ENCODE data around the gene MAP4. TPM values are rescaled to one million over a fixed set of nuclear protein-coding genes. Genes with fewer than 3 reads are reported as not detected.

Gene MAP4
- total and polyA plus RNA-seq, 2 donors (not counting 3 experiments of a cell fraction or from before 2014, with no cell fraction given): 121 to 290 TPM

- ChIA-PET POLR2A (no interaction called here), CTCF (interaction anchor here (0.9 to 1.5 kb wide), 5 partner anchors 9 to 258 kb away, joined by 3 to 4 read pairs (median 3); no protein-coding TSS in a partner anchor)
- Histone ChIP-seq H3K36me3 (ENCODE audit: control insufficient read depth in 2 of 2, extremely low read depth in 1 of 2, insufficient read depth in 2 of 2, low read length in 2 of 2) (peaks cover 0 to 3% of the 10 kb centered on the region in 2 experiments), H3K79me2 (ENCODE audit: control insufficient read depth, insufficient read depth, low read length) (no peaks in the 10 kb centered on the region), H4K20me1 (replicated peaks; ENCODE audit: control insufficient read depth, extremely low read depth, insufficient read depth, low read length) (peaks cover 3% of the 10 kb centered on the region), H3K4me3 (replicated peaks in 1 of 3; ENCODE audit: insufficient read depth in 1 of 3, low read depth in 1 of 3, low read length in 3 of 3) (no peak overlapping the region), H3K27ac (ENCODE audit: insufficient read depth, low read depth, low read length) (no peak overlapping the region), H2AFZ (ENCODE audit: low read depth, low read length) (no peak overlapping the region), H3K9ac (replicated peaks; ENCODE audit: extremely low read depth, insufficient read depth, low read length) (no peak overlapping the region), H3K27me3 (ENCODE audit: control insufficient read depth in 2 of 2, insufficient read depth in 2 of 2, low read length in 2 of 2) (no peaks in the 10 kb centered on the region), H3K4me2 (ENCODE audit: insufficient read depth, low read length) (no peak overlapping the region), H3K9me1 (replicated peaks; ENCODE audit: control insufficient read depth, extremely low read depth, insufficient read depth, low read length) (no peaks in the 10 kb centered on the region), H3K9me3 (replicated peaks; ENCODE audit: control insufficient read depth, insufficient read depth, low read length) (no peaks in the 10 kb centered on the region), H3K4me1 (ENCODE audit: control insufficient read depth, extremely low read depth, insufficient read depth, low read length) (no peaks in the 10 kb centered on the region)
- dilution Hi-C loops (cut with MboI; ENCODE audit: extremely low pct_ligation_motif_present, low sequenced_read_pairs) (no loop called here), intact Hi-C loops (cut with micrococcal nuclease) (no loop called here)
- no TSS peak for BruUV-seq (replicated peaks)
- TF ChIP-seq GATA2 (IDR thresholded peaks at IDR 0.05; ENCODE audit: insufficient read depth, insufficient read length, low read depth, low read length) (no peak), POLR2A (IDR thresholded peaks at IDR 0.05; ENCODE audit: low read depth, low read length) (no peak), JUN (IDR thresholded peaks at IDR 0.05; ENCODE audit: borderline replicate concordance, insufficient read depth, insufficient read length, low read depth) (no peak), EZH2 (IDR thresholded peaks at IDR 0.05; ENCODE audit: borderline replicate concordance, low read depth, low read length, severe bottlenecking) (no peak), MYC (IDR thresholded peaks at IDR 0.05; ENCODE audit: low read depth, low read length) (no peak), MAX (IDR thresholded peaks at IDR 0.05; ENCODE audit: insufficient read depth, insufficient read length) (no peak), POLR2AphosphoS5 (IDR thresholded peaks at IDR 0.05; ENCODE audit: insufficient read depth, low read depth, low read length) (no peak), FOS (IDR thresholded peaks at IDR 0.05; ENCODE audit: borderline replicate concordance, insufficient read depth, low read length) (no peak)
- TF ChIP-seq, protein P1, sequence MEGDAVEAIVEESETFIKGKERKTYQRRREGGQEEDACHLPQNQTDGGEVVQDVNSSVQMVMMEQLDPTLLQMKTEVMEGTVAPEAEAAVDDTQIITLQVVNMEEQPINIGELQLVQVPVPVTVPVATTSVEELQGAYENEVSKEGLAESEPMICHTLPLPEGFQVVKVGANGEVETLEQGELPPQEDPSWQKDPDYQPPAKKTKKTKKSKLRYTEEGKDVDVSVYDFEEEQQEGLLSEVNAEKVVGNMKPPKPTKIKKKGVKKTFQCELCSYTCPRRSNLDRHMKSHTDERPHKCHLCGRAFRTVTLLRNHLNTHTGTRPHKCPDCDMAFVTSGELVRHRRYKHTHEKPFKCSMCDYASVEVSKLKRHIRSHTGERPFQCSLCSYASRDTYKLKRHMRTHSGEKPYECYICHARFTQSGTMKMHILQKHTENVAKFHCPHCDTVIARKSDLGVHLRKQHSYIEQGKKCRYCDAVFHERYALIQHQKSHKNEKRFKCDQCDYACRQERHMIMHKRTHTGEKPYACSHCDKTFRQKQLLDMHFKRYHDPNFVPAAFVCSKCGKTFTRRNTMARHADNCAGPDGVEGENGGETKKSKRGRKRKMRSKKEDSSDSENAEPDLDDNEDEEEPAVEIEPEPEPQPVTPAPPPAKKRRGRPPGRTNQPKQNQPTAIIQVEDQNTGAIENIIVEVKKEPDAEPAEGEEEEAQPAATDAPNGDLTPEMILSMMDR (IDR thresholded peaks at IDR 0.05; ENCODE audit: extremely low read depth in 1 of 2, insufficient read depth in 1 of 2, low read depth in 1 of 2, low read length in 2 of 2): no peak
- DNase-seq (ENCODE audit: low read depth, low spot score): no peak
- no peak for FAIRE-seq
Measured at GRCh38 chr3:47899495-47900108, 116.6 kb downstream of the MAP4 start.

All from endothelial cell of umbilical vein (primary cell).